Chondrocyte (in vitro differentiated cells): ENCODE data around the gene C1orf116. TPM values are rescaled to one million over a fixed set of nuclear protein-coding genes. Genes with fewer than 3 reads are reported as not detected.

Source experiments
- DNase-seq: peaks from one replicate; pipeline ENCODE4 v3.0.0; 2021; ENCODE audit warnings: mixed read lengths, low spot score
- H3K27ac Mint-ChIP-seq: one replicate; pipeline ENCODE4 v1.8.0; 2021; ENCODE audit warnings: mild to moderate bottlenecking, moderate library complexity, mixed read lengths; ENCODE audit not compliant: unreplicated experiment
- H3K27me3 Mint-ChIP-seq: 2 replicates; pipeline ENCODE4 v1.8.0; 2021; ENCODE audit warnings: low read depth, mixed read lengths
- H3K36me3 Mint-ChIP-seq: 2 replicates; pipeline ENCODE4 v1.8.0; 2021; ENCODE audit warnings: low read depth, mixed read lengths
- H3K4me1 Mint-ChIP-seq: 2 replicates; pipeline ENCODE4 v1.8.0; 2021; ENCODE audit warnings: low read depth, mild to moderate bottlenecking, mixed read lengths
- H3K4me3 Mint-ChIP-seq: one replicate; pipeline ENCODE4 v1.8.0; 2021; ENCODE audit warnings: mild to moderate bottlenecking, moderate library complexity, mixed read lengths; ENCODE audit not compliant: unreplicated experiment
- H3K9me3 Mint-ChIP-seq: 2 replicates; pipeline ENCODE4 v1.8.0; 2021; ENCODE audit warnings: low read depth, mixed read lengths
- CTCF ChIP-seq: fragments of 200-600 bp; sonication (generic); IDR thresholded peaks from 2 replicates; pipeline ENCODE4 v1.5.0; 2021; ENCODE audit warnings: antibody characterized with exemption, mild to moderate bottlenecking, moderate library complexity
- long read RNA-seq: library from polyadenylated mRNA; stranded (forward); transcript quantifications from one replicate; pipeline ENCODE4 v2.0.0, GENCODE V29; 2021
- total RNA-seq: library from RNA; stranded (reverse); gene quantifications from 3 replicates; pipeline ENCODE4 v1.2.1, GENCODE V29; 2021

C1orf116 gene
- 0.07 to 0.10 TPM in 2 of 3 replicates, not detected in the other for total RNA-seq
- long read RNA-seq, result 0 reads

- Mint-ChIP-seq H3K27ac (no peak within 1 kb of the TSS), H3K36me3 (no peaks in the 10 kb centered on the region), H3K4me1 (peaks cover under 1% of the 10 kb centered on the region), H3K27me3 (peaks cover 21% of the 10 kb centered on the region), H3K9me3 (no peaks in the 10 kb centered on the region), H3K4me3 (no peak within 1 kb of the TSS)
- DNase-seq, result no peak
- TF ChIP-seq CTCF, result no peak
These were observed at the start of gene C1orf116 for GRCh38 chr1:207032528-207033017. C1orf116 (minus strand) TSS chr1:207032756; CDS start chr1:207027598, 5,158 bp downstream.

- no peak for TF ChIP-seq CTCF
- peaks cover 16% of the 10 kb centered on the region for H3K4me1 Mint-ChIP-seq
These were observed 49.2 kb upstream of the C1orf116 start for GRCh38 chr1:207081806-207082205.

DNA sequence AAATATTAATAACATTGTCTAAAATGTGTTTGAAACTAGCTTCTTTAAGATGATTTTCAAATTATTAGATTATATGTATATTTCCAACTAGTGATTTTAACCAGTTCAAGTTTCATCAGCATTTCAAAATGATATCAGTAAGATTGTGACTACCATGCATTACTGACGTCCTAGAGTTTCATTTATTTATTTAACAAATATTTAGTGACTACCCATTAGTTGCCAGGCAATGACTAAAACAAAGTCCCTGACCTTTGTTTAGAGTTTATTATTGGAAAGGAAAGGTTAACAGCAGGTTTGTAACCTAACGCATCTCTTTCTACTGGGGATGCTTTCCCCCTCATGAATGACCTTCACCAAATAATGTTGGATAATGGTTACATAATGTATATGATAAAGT lies 48.5 kb upstream of the C1orf116 start:
- Mint-ChIP-seq H3K27ac (no peak overlapping the region), H3K27me3 (peaks cover 3% of the 10 kb centered on the region), H3K36me3 (peaks cover 4% of the 10 kb centered on the region), H3K4me1 (peaks cover 16% of the 10 kb centered on the region), H3K4me3 (no peak overlapping the region), H3K9me3 (no peaks in the 10 kb centered on the region)
- no peak for DNase-seq
- no peak for TF ChIP-seq CTCF

More at GRCh38 chr1:207081806-207082205, 49.2 kb upstream of the C1orf116 start:
- no peak overlapping the region for H3K27ac Mint-ChIP-seq
- no peaks in the 10 kb centered on the region for H3K9me3 Mint-ChIP-seq
- no peak for DNase-seq
- H3K27me3 Mint-ChIP-seq, result peaks cover 4% of the 10 kb centered on the region
- H3K4me3 Mint-ChIP-seq, result no peak overlapping the region
- peaks cover 4% of the 10 kb centered on the region for H3K36me3 Mint-ChIP-seq

- H3K27me3 Mint-ChIP-seq, result peaks cover 3% of the 10 kb centered on the region
- no peak for DNase-seq
- H3K4me3 Mint-ChIP-seq, result no peak overlapping the region
- peaks cover 4% of the 10 kb centered on the region for H3K36me3 Mint-ChIP-seq
- TF ChIP-seq CTCF, result no peak
- no peak overlapping the region for H3K27ac Mint-ChIP-seq
- peaks cover 9% of the 10 kb centered on the region for H3K4me1 Mint-ChIP-seq
- no peaks in the 10 kb centered on the region for H3K9me3 Mint-ChIP-seq
These were observed 47.2 kb upstream of the C1orf116 start for GRCh38 chr1:207079706-207080241.

DNA sequence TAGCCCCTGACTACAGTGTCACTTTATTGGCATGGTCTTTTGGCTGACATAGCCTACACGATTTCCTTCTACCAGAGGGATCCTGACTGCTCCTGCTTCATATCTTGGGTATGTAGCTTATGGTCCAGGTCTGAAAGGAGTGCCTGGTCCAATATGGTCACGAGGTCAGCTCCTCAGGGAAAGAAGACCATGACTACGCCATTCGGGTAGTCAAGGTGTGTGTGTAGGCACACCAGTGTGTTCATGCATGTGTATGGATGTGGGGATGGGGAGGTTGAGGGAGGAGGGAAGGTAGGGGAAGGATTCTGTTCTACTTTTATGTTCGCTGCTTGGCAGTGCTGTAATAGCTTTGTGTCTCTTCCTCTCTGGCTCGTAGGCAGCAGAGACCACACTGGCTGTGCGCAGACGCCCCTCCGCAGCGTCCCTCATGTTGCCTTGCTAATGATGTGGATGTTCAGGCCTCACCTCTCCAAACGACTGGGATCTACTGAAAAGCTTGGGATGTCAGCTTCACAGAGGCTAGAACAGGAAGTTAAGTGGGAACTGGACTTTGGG lies 46.1 kb upstream of the C1orf116 start:
- Mint-ChIP-seq H3K9me3 (no peaks in the 10 kb centered on the region), H3K27ac (no peak overlapping the region), H3K4me1 (no peaks in the 10 kb centered on the region), H3K36me3 (peaks cover 4% of the 10 kb centered on the region), H3K27me3 (peaks cover 3% of the 10 kb centered on the region), H3K4me3 (no peak overlapping the region)
- no peak for DNase-seq
- TF ChIP-seq CTCF, result no peak
